T-helper 1 cell (primary cell): ENCODE measurements around the gene NCLN.
"Not testable (repeated sequence)": the region's sequence is repeated elsewhere in the genome, so short reads cannot be mapped to it uniquely, and the experiment has no call there.

Source experiments
- DNase-seq, 5 donors: peaks; one replicate each; pipeline ENCODE4 v3.0.0-alpha.2; 2012 to 2020

NCLN gene

GRCh38 chr19:3183721-3184641 is 1.7 kb upstream of the NCLN start:
- DNase-seq = no peak

- peak in 4 of 5 donors; percentile 39 to 73 (median 60) for DNase-seq
These were observed 776 bp upstream of the NCLN start for GRCh38 chr19:3184847-3185460.

- DNase-seq = peak in 1 of 5 donors; percentile 28
These were observed 494 bp downstream of the NCLN start for GRCh38 chr19:3186160-3186688.

- DNase-seq = no peak
These were observed 1.3 kb downstream of the NCLN start for GRCh38 chr19:3186891-3187661.

GRCh38 chr19:3187662-3188511 is 2.2 kb downstream of the NCLN start:
- DNase-seq = no peak

- DNase-seq = no peak
These were observed 3.2 kb downstream of the NCLN start for GRCh38 chr19:3188627-3189596.

GRCh38 chr19:3189702-3190469 is 4.2 kb downstream of the NCLN start:
- DNase-seq = no peak

GRCh38 chr19:3190470-3190770 is 4.7 kb downstream of the NCLN start:
- DNase-seq = no peak

- no peak for DNase-seq
These were observed 5.4 kb downstream of the NCLN start for GRCh38 chr19:3190921-3191805.

- not testable (repeated sequence) for DNase-seq
These were observed 6.0 kb downstream of the NCLN start for GRCh38 chr19:3191806-3192104.

GRCh38 chr19:3192228-3192635 is 6.5 kb downstream of the NCLN start:
- DNase-seq = no peak

GRCh38 chr19:3192684-3193083 is 7.0 kb downstream of the NCLN start:
- no peak for DNase-seq

- DNase-seq = no peak
These were observed 7.8 kb downstream of the NCLN start for GRCh38 chr19:3193256-3194105.

- no peak for DNase-seq
These were observed 8.7 kb downstream of the NCLN start for GRCh38 chr19:3194106-3195087.

- no peak for DNase-seq
These were observed 10.6 kb downstream of the NCLN start for GRCh38 chr19:3196064-3196932.

GRCh38 chr19:3196933-3197205 is 11.1 kb downstream of the NCLN start:
- DNase-seq = no peak
